ENCODE results near the gene PIGU. TPM values are rescaled to one million over a fixed set of nuclear protein-coding genes. Genes with fewer than 3 reads are reported as not detected.

The PIGU gene
- total and polyA plus RNA-seq, 9 of the 15 experiments (the other 6 are each of a cell fraction or from before 2014, with no cell fraction given): 6.5 to 100 (median 28.1) TPM

- TF ChIP-seq ZNF764 (CRISPR knock-in tag; IDR thresholded peaks at IDR 0.05; ENCODE audit: low read depth) (no peak), DDX20 (tag; IDR thresholded peaks at IDR 0.05; ENCODE audit: low read depth) (no peak), BCL6 (CRISPR knock-in tag; IDR thresholded peaks at IDR 0.05) (no peak), NR1H2 (CRISPR knock-in tag; IDR thresholded peaks at IDR 0.05) (peak; percentile 98), ZNF696 (CRISPR knock-in tag; conservative IDR thresholded peaks at IDR 0.05) (no peak)
- TF ChIP-seq, protein P1, sequence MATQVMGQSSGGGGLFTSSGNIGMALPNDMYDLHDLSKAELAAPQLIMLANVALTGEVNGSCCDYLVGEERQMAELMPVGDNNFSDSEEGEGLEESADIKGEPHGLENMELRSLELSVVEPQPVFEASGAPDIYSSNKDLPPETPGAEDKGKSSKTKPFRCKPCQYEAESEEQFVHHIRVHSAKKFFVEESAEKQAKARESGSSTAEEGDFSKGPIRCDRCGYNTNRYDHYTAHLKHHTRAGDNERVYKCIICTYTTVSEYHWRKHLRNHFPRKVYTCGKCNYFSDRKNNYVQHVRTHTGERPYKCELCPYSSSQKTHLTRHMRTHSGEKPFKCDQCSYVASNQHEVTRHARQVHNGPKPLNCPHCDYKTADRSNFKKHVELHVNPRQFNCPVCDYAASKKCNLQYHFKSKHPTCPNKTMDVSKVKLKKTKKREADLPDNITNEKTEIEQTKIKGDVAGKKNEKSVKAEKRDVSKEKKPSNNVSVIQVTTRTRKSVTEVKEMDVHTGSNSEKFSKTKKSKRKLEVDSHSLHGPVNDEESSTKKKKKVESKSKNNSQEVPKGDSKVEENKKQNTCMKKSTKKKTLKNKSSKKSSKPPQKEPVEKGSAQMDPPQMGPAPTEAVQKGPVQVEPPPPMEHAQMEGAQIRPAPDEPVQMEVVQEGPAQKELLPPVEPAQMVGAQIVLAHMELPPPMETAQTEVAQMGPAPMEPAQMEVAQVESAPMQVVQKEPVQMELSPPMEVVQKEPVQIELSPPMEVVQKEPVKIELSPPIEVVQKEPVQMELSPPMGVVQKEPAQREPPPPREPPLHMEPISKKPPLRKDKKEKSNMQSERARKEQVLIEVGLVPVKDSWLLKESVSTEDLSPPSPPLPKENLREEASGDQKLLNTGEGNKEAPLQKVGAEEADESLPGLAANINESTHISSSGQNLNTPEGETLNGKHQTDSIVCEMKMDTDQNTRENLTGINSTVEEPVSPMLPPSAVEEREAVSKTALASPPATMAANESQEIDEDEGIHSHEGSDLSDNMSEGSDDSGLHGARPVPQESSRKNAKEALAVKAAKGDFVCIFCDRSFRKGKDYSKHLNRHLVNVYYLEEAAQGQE (IDR thresholded peaks at IDR 0.05; ENCODE audit: borderline replicate concordance): peak; percentile 71
- TF ChIP-seq, protein P1 (CRISPR knock-in tag; IDR thresholded peaks at IDR 0.05; ENCODE audit: low read depth): no peak
These were observed 138.2 kb downstream of the PIGU start (continued) for GRCh38 chr20:34538671-34539123.

Data from K562 (cell line).